Measurements from ENCODE around the gene KYAT1. TPM values are rescaled to one million over a fixed set of nuclear protein-coding genes. Genes with fewer than 3 reads are reported as not detected.

The KYAT1 gene
- total and polyA plus RNA-seq, 2 of the 8 experiments (the other 6 are each of a cell fraction or from before 2014, with no cell fraction given) = 30.4 to 42.2 TPM

GRCh38 chr9:128818099-128818838 is 63.5 kb downstream of the KYAT1 start, which contains the start of gene ENDOG (continued):
- TF ChIP-seq TCF12 (IDR thresholded peaks at IDR 0.05; ENCODE audit: low read depth, low read length) (no peak), SIN3A (conservative IDR thresholded peaks at IDR 0.05 in 1 of 2, IDR thresholded peaks at IDR 0.05 in 1 of 2; ENCODE audit: low read depth in 1 of 2, low read length in 2 of 2) (peak in 1 of 2 experiments; percentile 46; a peak in 2 of 4 replicates), GABPA (IDR thresholded peaks at IDR 0.05; ENCODE audit: borderline replicate concordance, insufficient read depth, low read length) (0 out of 2 replicates have a peak, but pooled peaks have one; percentile 19), ASH2L (IDR thresholded peaks at IDR 0.05; ENCODE audit: low read length) (no peak), POU5F1 (IDR thresholded peaks at IDR 0.05; ENCODE audit: low read depth, low read length) (no peak), SIRT6 (IDR thresholded peaks at IDR 0.05; ENCODE audit: low read length) (no peak), GTF2F1 (IDR thresholded peaks at IDR 0.05; ENCODE audit: borderline replicate concordance, low read depth, low read length) (no peak), RFX5 (IDR thresholded peaks at IDR 0.05; ENCODE audit: borderline replicate concordance, low read depth, low read length) (no peak), TBP (IDR thresholded peaks at IDR 0.05; ENCODE audit: low read depth, low read length) (peak; percentile 68), SP1 (IDR thresholded peaks at IDR 0.05; ENCODE audit: low read depth, low read length) (peak; percentile 46; the same call in 1 of the 2 replicates), CBX8 (IDR thresholded peaks at IDR 0.05; ENCODE audit: borderline replicate concordance, low read depth, low read length) (no peak), SIX5 (IDR thresholded peaks at IDR 0.05; ENCODE audit: low read depth, low read length) (no peak), BRCA1 (IDR thresholded peaks at IDR 0.05; ENCODE audit: low read depth, low read length) (no peak), HDAC6 (IDR thresholded peaks at IDR 0.05; ENCODE audit: low read depth, low read length) (no peak), NANOG (IDR thresholded peaks at IDR 0.05; ENCODE audit: insufficient read depth, low read depth, low read length, poor library complexity, severe bottlenecking) (no peak), KDM5A (IDR thresholded peaks at IDR 0.05; ENCODE audit: low read length) (no peak), CREB1 (IDR thresholded peaks at IDR 0.05) (peak; percentile 31), CEBPB (IDR thresholded peaks at IDR 0.05; ENCODE audit: low read depth, low read length) (no peak), HDAC2 (IDR thresholded peaks at IDR 0.05; ENCODE audit: borderline replicate concordance in 1 of 2, low read depth in 2 of 2, low read length in 2 of 2) (0 out of 4 replicates have a peak, but pooled peaks of 1 of the 2 experiments have one; percentile 26), ATF2 (IDR thresholded peaks at IDR 0.05; ENCODE audit: low read length) (no peak), SRF (IDR thresholded peaks at IDR 0.05; ENCODE audit: low read depth, low read length) (no peak), RNF2 (IDR thresholded peaks at IDR 0.05; ENCODE audit: borderline replicate concordance, low read depth, low read length, missing control alignments, poor library complexity, severe bottlenecking) (no peak), POLR2A (IDR thresholded peaks at IDR 0.05; ENCODE audit: control extremely low read depth in 1 of 2, low read depth in 2 of 2, low read length in 2 of 2) (peak in 1 of 2 experiments; percentile 88; a peak in 2 of 3 replicates)

Measured in H1 (cell line).